DMS53 (cell line): ENCODE measurements around the gene AJAP1.

ENCODE experiments used
- DNase-seq: peaks from one replicate; lab custom pipeline; 2025; lab: John Stamatoyannopoulos, UW

AJAP1 gene

GRCh38 chr1:4734219-4734618, 79.8 kb downstream of the AJAP1 start:
- no peak for DNase-seq

GRCh38 chr1:4734791-4735190, 80.4 kb downstream of the AJAP1 start:
- no peak for DNase-seq

- no peak for DNase-seq
These were observed 81.8 kb downstream of the AJAP1 start for GRCh38 chr1:4736254-4736653.

- no peak for DNase-seq
These were observed 87.5 kb downstream of the AJAP1 start for GRCh38 chr1:4741876-4742423.

- no peak for DNase-seq
These were observed 89.8 kb downstream of the AJAP1 start for GRCh38 chr1:4743978-4744750.

- no peak for DNase-seq
These were observed 91.2 kb downstream of the AJAP1 start for GRCh38 chr1:4745560-4745959.

- no peak for DNase-seq
These were observed 95.0 kb downstream of the AJAP1 start for GRCh38 chr1:4749406-4749805.

- DNase-seq = no peak
These were observed 95.8 kb downstream of the AJAP1 start for GRCh38 chr1:4750177-4750576.

- DNase-seq = no peak
These were observed 97.7 kb downstream of the AJAP1 start for GRCh38 chr1:4752059-4752458.

GRCh38 chr1:4754816-4755215, 100.4 kb downstream of the AJAP1 start:
- DNase-seq = no peak

- no peak for DNase-seq
These were observed 101.0 kb downstream of the AJAP1 start for GRCh38 chr1:4755301-4755845.

GRCh38 chr1:4755864-4756504, 101.6 kb downstream of the AJAP1 start:
- no peak for DNase-seq

- no peak for DNase-seq
These were observed 102.6 kb downstream of the AJAP1 start for GRCh38 chr1:4756851-4757580.

GRCh38 chr1:4759671-4760070, 105.3 kb downstream of the AJAP1 start:
- DNase-seq = no peak

GRCh38 chr1:4760088-4760487, 105.7 kb downstream of the AJAP1 start:
- no peak for DNase-seq

GRCh38 chr1:4761324-4761723, 106.9 kb downstream of the AJAP1 start:
- no peak for DNase-seq

GRCh38 chr1:4762146-4762545, 107.7 kb downstream of the AJAP1 start:
- DNase-seq = no peak

- DNase-seq = no peak
These were observed 112.9 kb downstream of the AJAP1 start for GRCh38 chr1:4767308-4767707.

- DNase-seq = peak; percentile 35
These were observed 114.1 kb downstream of the AJAP1 start for GRCh38 chr1:4768553-4768952.

GRCh38 chr1:4769516-4770280, 115.3 kb downstream of the AJAP1 start:
- DNase-seq = no peak

GRCh38 chr1:4770713-4771112, 116.3 kb downstream of the AJAP1 start:
- no peak for DNase-seq

- DNase-seq = no peak
These were observed 116.9 kb downstream of the AJAP1 start for GRCh38 chr1:4771267-4771666.
